HL-60 (cell line): ENCODE results near the gene GMPPA.

Source experiments
- DNase-seq, 2 experiments: peaks; one replicate each; pipeline ENCODE4 v3.0.0-alpha.2; 2010 to 2020; ENCODE audit warnings: low read depth in 1 of 2, low spot score in 1 of 2
- H3K27ac ChIP-seq: fragments of 250-450 bp; sonication (Bioruptor Pico); replicated peaks from 2 replicates; pipeline ENCODE4 v1.5.1; 2020; ENCODE audit warnings: mild to moderate bottlenecking, moderate library complexity
- H3K27me3 ChIP-seq: fragments of 250-450 bp; sonication (Bioruptor Pico); 2 replicates; pipeline ENCODE4 v1.5.1; 2021; ENCODE audit warnings: mild to moderate bottlenecking, moderate library complexity; ENCODE audit not compliant: insufficient read depth, poor library complexity, severe bottlenecking
- H3K4me3 ChIP-seq: replicated peaks from 2 replicates; pipeline ENCODE4 v1.5.1; 2011; ENCODE audit warnings: mild to moderate bottlenecking, control low read depth, low read length; ENCODE audit not compliant: insufficient read depth
- CTCF ChIP-seq: IDR thresholded peaks from one replicate; pipeline ENCODE4 v1.5.1; 2011; ENCODE audit warnings: low read length, control low read depth, inconsistent platforms; ENCODE audit not compliant: insufficient read depth
- GABPA ChIP-seq: IDR thresholded peaks from 2 replicates; pipeline ENCODE4 v1.6.1; 2012; ENCODE audit warnings: low read depth
- POLR2AphosphoS5 ChIP-seq: IDR thresholded peaks from 2 replicates; pipeline ENCODE4 v1.6.1; 2012; ENCODE audit warnings: low read depth
- SPI1 ChIP-seq: IDR thresholded peaks from 2 replicates; pipeline ENCODE4 v1.6.1; 2012; ENCODE audit warnings: low read depth, mild to moderate bottlenecking, borderline replicate concordance
- TF ChIP-seq, protein P1 (sequence below): IDR thresholded peaks from 2 replicates; pipeline ENCODE4 v1.6.1; 2012; ENCODE audit warnings: low read depth; ENCODE audit not compliant: insufficient replicate concordance

The GMPPA gene

DNA sequence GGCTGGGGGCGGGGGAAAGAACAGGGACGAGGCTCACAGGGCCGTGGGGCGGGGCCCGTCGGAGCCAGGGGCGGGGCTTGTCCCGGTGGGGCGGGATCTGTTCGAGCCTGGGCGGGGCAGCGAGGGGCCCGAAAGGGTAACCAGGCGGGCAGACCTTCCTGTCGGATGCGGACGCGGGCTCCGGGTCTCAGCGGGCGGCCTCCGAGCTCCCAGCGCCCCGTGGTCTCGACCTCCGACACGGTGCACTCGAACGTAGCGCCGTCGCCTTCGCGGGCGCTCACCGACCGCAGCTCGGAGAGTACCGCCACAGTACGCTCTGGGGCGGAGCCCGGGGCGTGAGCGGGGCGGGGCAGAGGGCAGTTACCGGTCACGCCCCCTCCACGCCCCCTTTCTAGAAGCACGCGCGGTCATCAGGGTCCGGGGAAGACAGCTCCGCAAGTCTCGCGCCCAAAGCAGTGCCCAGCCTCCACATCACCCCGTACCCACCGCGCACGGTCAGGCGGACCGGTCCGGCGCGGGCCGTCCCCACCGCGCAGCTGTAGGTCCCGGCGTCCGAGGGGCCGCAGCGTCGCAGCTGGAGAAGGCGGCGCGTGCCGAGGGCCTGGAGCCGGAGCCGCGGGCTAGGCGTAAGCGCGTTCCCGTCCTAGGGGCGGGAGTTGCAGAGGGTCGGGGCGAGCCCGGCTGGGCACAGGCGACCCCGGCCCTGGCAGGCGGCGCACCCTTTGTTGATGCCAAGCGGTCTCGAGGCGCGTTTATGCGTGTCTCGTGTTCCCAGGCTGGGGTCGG lies 53.9 kb downstream of the GMPPA start:
- peak overlapping the region; percentile 29 for H3K4me3 ChIP-seq
- DNase-seq: peak in 1 of 2 experiments; percentile 45
- H3K27ac ChIP-seq: no peak overlapping the region
- TF ChIP-seq SPI1: no peak
- no peak for TF ChIP-seq CTCF
- TF ChIP-seq, protein P1, sequence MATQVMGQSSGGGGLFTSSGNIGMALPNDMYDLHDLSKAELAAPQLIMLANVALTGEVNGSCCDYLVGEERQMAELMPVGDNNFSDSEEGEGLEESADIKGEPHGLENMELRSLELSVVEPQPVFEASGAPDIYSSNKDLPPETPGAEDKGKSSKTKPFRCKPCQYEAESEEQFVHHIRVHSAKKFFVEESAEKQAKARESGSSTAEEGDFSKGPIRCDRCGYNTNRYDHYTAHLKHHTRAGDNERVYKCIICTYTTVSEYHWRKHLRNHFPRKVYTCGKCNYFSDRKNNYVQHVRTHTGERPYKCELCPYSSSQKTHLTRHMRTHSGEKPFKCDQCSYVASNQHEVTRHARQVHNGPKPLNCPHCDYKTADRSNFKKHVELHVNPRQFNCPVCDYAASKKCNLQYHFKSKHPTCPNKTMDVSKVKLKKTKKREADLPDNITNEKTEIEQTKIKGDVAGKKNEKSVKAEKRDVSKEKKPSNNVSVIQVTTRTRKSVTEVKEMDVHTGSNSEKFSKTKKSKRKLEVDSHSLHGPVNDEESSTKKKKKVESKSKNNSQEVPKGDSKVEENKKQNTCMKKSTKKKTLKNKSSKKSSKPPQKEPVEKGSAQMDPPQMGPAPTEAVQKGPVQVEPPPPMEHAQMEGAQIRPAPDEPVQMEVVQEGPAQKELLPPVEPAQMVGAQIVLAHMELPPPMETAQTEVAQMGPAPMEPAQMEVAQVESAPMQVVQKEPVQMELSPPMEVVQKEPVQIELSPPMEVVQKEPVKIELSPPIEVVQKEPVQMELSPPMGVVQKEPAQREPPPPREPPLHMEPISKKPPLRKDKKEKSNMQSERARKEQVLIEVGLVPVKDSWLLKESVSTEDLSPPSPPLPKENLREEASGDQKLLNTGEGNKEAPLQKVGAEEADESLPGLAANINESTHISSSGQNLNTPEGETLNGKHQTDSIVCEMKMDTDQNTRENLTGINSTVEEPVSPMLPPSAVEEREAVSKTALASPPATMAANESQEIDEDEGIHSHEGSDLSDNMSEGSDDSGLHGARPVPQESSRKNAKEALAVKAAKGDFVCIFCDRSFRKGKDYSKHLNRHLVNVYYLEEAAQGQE: no peak
- TF ChIP-seq GABPA: no peak
- TF ChIP-seq POLR2AphosphoS5: no peak
- peaks cover 28% of the 10 kb centered on the region for H3K27me3 ChIP-seq

DNA sequence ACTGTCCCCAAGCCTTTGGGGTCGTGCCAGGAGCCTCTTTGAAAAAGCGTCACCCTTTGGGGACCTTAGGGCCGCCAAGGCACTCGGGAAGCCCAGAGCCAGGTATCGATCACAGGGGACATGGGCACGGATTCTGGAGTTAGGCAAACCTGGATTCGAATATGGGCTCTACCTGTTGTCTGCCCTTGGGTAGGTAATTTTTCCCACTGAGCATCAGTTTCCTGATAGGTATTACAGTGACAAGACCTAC lies 54.4 kb downstream of the GMPPA start:
- DNase-seq: no peak
- Histone ChIP-seq H3K4me3 (no peak overlapping the region), H3K27me3 (peaks cover 28% of the 10 kb centered on the region), H3K27ac (no peak overlapping the region)
- TF ChIP-seq POLR2AphosphoS5 (no peak), CTCF (no peak), SPI1 (no peak), GABPA (no peak)
- TF ChIP-seq, protein P1: no peak

GRCh38 chr2:219553463-219553963 lies 54.8 kb downstream of the GMPPA start:
- no peak for TF ChIP-seq GABPA
- TF ChIP-seq SPI1: no peak
- TF ChIP-seq POLR2AphosphoS5: no peak
- TF ChIP-seq, protein P1: no peak
- TF ChIP-seq CTCF: no peak
- H3K27me3 ChIP-seq: peaks cover 28% of the 10 kb centered on the region
- no peak overlapping the region for H3K4me3 ChIP-seq
- H3K27ac ChIP-seq: no peak overlapping the region
- DNase-seq: no peak
